Body of pancreas (tissue), 4 donors: Measurements from ENCODE around the gene PANX2. TPM values are rescaled to one million over a fixed set of nuclear protein-coding genes. Genes with fewer than 3 reads are reported as not detected.

ENCODE experiments used
- ATAC-seq: fragments of 150-250 bp; one replicate; pipeline ENCODE4 v1.9.1; 2016
- DNase-seq, 4 donors: peaks; one replicate each; pipeline ENCODE4 v3.0.0-alpha.2; 2019
- H3K27ac ChIP-seq, 4 donors: fragments of 200-600 bp; sonication (generic); 1 replicate in 3 of 4; 2 replicates in 1 of 4; pipeline versions ENCODE4 v1.5.1 to v1.6.1; 2016 to 2019; ENCODE audit warnings: mild to moderate bottlenecking in 1 of 4, mixed read lengths in 1 of 4, moderate library complexity in 1 of 4
- H3K27me3 ChIP-seq, 2 donors: fragments of 200-600 bp; sonication (generic); one replicate each; pipeline ENCODE4 v1.6.0; 2016; ENCODE audit warnings: mild to moderate bottlenecking in 1 of 2
- H3K36me3 ChIP-seq, 2 donors: fragments of 200-600 bp; sonication (generic); replicated peaks in 1 of 2; 2 replicates each; pipeline ENCODE4 v1.5.1; 2016; ENCODE audit warnings: low read depth in 2 of 2; ENCODE audit not compliant: insufficient read depth in 1 of 2
- H3K4me1 ChIP-seq: fragments of 200-600 bp; sonication (generic); one replicate; pipeline ENCODE4 v1.6.0; 2016
- H3K4me3 ChIP-seq, 2 donors: fragments of 200-600 bp; sonication (generic); 1 replicate in 1 of 2; 2 replicates in 1 of 2; pipeline ENCODE4 v1.5.1; 2016 to 2019
- H3K9me3 ChIP-seq, 3 donors: fragments of 200-600 bp; sonication (generic); 1 replicate in 2 of 3; 2 replicates in 1 of 3; pipeline ENCODE4 v1.5.1; 2016
- POLR2A ChIP-seq, 3 donors: fragments of 450-650 bp; IDR thresholded peaks; one replicate each; pipeline ENCODE4 v1.6.1; 2016; ENCODE audit warnings: antibody characterized with exemption in 3 of 3, mild to moderate bottlenecking in 2 of 3
- WGBS, 2 donors: methylation state at CpG; one replicate each; pipeline ENCODE4 v1.1.5; 2017; 5-methylcytosine and 5-hydroxymethylcytosine counted together
- intact Hi-C: fragments of 100-400 bp; cut with DNase I; formaldehyde crosslinking; loops from one replicate; pipeline ENCODE4 v1.15.1; 2023
- total RNA-seq, 2 donors: library from RNA; depleted of rRNA; stranded (reverse); fragments of >200 nt; gene quantifications; one replicate each; pipeline ENCODE4 v1.1.0, GENCODE V29; 2016
- TF ChIP-seq, protein P1 (sequence below), 7 experiments: fragments of 450-650 bp in 4 of 7; fragments of 200-600 bp in 3 of 7; sonication (generic) in 3 of 7; IDR thresholded peaks; one replicate each; pipeline ENCODE4 v1.5.1; 2016 to 2019; ENCODE audit warnings: antibody characterized with exemption in 7 of 7

PANX2 gene
- total RNA-seq, 2 donors from 2014 or later: 0.33 to 3.1 TPM

DNA sequence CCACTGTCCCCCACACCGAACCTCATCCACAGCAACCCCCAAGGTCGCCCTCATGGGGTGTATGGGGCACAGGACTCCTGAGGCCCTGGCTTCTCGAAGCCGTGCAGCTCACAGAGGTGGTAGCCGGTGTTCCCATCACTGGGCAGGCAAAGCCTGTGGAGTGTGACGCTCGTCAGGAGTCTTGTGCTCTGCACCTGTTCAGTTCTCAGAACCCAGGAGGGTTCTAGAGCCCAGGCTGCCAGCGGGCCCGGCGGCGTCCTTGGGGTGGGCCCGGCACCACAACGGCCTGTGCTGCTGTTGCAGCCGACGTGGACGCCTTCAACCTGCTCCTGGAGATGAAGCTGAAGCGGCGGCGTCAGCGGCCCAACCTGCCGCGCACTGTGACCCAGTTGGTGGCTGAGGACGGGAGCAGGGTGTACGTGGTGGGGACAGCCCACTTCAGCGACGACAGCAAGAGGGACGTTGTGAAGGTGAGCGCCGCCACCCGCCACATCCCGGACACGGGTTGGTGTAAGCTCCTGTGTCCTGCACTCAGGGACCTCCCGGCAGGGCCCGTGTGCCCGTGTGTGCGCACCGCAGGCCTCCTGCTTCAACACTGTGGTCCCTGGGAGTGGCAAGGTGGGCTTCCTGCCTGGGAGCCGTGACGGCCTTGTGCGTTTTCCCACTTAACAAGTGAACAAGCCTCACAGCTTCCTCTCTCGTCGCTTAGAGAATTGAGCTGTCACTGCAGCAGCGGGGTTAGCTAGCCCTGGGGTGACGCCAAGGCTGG is 23.7 kb downstream of the PANX2 start:
- intact Hi-C loops: no loop called here
- DNase-seq: peak in 3 of 4 donors; percentile 61 to 79 (median 62)
- no peak for ATAC-seq
- H3K27ac ChIP-seq: peak overlapping the region in 3 of 4 donors; percentile 30 to 87 (median 52)
- H3K9me3 ChIP-seq: no peaks in the 10 kb centered on the region
- TF ChIP-seq POLR2A (IDR thresholded peaks at IDR 0.05): peak in 1 of 3 donors; percentile 21
- TF ChIP-seq, protein P1, sequence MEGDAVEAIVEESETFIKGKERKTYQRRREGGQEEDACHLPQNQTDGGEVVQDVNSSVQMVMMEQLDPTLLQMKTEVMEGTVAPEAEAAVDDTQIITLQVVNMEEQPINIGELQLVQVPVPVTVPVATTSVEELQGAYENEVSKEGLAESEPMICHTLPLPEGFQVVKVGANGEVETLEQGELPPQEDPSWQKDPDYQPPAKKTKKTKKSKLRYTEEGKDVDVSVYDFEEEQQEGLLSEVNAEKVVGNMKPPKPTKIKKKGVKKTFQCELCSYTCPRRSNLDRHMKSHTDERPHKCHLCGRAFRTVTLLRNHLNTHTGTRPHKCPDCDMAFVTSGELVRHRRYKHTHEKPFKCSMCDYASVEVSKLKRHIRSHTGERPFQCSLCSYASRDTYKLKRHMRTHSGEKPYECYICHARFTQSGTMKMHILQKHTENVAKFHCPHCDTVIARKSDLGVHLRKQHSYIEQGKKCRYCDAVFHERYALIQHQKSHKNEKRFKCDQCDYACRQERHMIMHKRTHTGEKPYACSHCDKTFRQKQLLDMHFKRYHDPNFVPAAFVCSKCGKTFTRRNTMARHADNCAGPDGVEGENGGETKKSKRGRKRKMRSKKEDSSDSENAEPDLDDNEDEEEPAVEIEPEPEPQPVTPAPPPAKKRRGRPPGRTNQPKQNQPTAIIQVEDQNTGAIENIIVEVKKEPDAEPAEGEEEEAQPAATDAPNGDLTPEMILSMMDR (IDR thresholded peaks at IDR 0.05): no peak
- H3K27me3 ChIP-seq: no peaks in the 10 kb centered on the region
- H3K4me3 ChIP-seq: no peak overlapping the region
- H3K4me1 ChIP-seq: peaks cover 51% of the 10 kb centered on the region
- peaks cover 0 to 6% of the 10 kb centered on the region in 2 donors for H3K36me3 ChIP-seq
- WGBS, 2 donors: 74 to 81% methylated on average over 13 to 43 of the region's 44 CpGs

DNA sequence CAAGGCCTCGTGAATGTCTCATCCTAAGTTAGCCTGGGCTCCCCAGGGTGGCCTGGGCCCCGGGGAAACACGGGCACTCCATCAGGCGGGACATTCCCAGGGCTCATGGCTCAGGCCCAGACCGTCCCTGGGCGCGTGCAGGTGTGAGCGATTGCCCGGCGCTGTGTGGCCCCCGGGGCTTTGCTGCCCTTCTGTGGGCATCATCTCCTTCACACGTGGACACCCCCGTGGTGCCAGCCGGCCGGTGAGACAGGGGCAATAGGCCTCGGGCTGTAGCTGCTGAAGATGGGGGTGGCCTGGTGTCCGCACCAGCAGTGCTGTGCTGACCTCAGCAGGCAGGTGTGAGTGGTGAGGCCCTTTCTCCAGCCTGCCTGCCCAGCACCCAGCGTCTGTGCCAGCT is 25.7 kb downstream of the PANX2 start:
- Histone ChIP-seq H3K27ac (no peak overlapping the region), H3K4me3 (no peak overlapping the region), H3K36me3 (peaks cover 0 to 6% of the 10 kb centered on the region in 2 donors), H3K9me3 (no peaks in the 10 kb centered on the region), H3K27me3 (no peaks in the 10 kb centered on the region), H3K4me1 (peaks cover 40% of the 10 kb centered on the region)
- TF ChIP-seq, protein P1 (IDR thresholded peaks at IDR 0.05): no peak
- TF ChIP-seq POLR2A (IDR thresholded peaks at IDR 0.05): no peak
- intact Hi-C loops: no loop called here
- 85% methylated on average over 18 of the region's 18 CpGs; no CpG with 5 or more reads in 1 of the 2 donors for WGBS, 2 donors
- DNase-seq (no peak), ATAC-seq (no peak)

DNA sequence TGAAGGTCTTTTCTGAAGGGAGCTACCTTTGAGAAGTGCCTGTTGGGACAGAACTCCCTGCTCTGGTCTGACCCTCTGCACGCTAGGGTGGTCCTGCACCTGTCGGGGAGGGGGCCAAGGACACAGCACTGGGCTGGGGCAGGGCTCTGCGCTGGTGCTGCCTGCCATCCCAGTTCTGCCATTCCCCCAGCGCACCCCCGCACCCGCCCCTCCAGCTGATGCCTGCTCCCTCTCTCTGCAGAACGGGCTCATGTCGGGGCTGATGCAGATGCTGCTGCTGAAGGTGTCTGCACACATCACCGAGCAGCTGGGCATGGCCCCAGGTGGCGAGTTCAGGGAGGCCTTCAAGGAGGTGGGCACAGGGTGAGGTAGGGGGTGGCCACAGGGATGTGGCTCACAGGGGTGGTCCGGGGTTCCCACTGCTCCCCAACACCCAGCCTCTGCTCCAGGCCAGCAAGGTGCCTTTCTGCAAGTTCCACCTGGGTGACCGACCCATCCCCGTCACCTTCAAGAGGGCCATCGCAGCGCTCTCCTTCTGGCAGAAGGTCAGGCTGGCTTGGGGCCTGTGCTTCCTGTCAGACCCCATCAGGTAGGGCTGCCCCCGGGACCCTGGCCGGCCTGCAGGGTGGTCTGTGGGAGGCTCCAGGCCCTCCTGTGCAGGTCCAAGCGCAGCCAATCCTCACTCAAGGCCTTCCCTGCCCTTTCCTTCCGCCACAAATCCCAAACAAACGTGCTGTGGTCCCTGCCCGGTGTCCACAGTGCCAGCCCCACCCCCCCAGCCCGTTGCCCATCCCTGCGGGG is 26.7 kb downstream of the PANX2 start:
- no peak for TF ChIP-seq POLR2A (IDR thresholded peaks at IDR 0.05)
- TF ChIP-seq, protein P1 (IDR thresholded peaks at IDR 0.05): no peak
- no peaks in the 10 kb centered on the region for H3K27me3 ChIP-seq
- H3K27ac ChIP-seq: no peak overlapping the region
- H3K4me1 ChIP-seq: peaks cover 40% of the 10 kb centered on the region
- ATAC-seq (no peak), DNase-seq (peak in 1 of 4 donors; percentile 13)
- H3K9me3 ChIP-seq: no peaks in the 10 kb centered on the region
- 85 to 86% methylated on average over 15 to 23 of the region's 23 CpGs for WGBS, 2 donors
- peaks cover 0 to 6% of the 10 kb centered on the region in 2 donors for H3K36me3 ChIP-seq
- intact Hi-C loops: no loop called here
- H3K4me3 ChIP-seq: no peak overlapping the region

DNA sequence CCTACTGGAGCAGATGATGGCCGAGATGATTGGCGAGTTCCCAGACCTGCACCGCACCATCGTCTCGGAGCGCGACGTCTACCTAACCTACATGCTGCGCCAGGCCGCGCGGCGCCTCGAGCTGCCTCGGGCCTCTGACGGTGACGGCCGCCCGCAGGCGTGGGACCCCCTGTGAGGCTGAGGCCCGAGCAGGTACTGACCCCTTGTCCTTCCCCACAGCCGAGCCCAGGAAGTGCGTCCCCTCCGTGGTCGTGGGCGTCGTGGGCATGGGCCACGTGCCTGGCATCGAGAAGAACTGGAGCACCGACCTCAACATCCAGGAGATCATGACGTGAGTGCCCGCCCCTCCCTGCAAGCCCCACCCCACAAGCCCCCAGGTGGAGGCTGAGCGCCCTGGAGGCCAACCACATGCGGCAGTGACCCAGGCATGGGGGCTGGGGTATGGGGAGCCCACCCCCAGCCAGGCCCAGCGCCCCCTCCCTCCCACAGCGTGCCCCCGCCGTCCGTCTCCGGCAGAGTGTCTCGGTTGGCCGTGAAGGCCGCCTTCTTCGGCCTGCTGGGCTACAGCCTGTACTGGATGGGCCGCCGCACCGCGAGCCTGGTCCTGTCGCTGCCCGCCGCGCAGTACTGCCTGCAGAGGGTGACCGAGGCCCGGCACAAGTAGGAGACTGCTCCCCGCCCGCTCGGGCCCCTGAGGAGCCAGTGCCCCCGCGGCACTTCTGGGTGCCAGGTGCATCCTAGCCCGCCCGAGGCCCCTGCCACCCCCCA is 27.5 kb downstream of the PANX2 start:
- Histone ChIP-seq H3K27ac (no peak overlapping the region), H3K4me3 (no peak overlapping the region), H3K9me3 (no peaks in the 10 kb centered on the region), H3K36me3 (peaks cover 0 to 6% of the 10 kb centered on the region in 2 donors), H3K27me3 (no peaks in the 10 kb centered on the region), H3K4me1 (peaks cover 39% of the 10 kb centered on the region)
- intact Hi-C loops: no loop called here
- no peak for ATAC-seq
- no peak for TF ChIP-seq POLR2A (IDR thresholded peaks at IDR 0.05)
- TF ChIP-seq, protein P1 (IDR thresholded peaks at IDR 0.05): no peak
- 93 to 94% methylated on average over 15 to 40 of the region's 61 CpGs for WGBS, 2 donors
- no peak for DNase-seq
